ENCODE results near the gene POLR3A. TPM values are rescaled to one million over a fixed set of nuclear protein-coding genes. Genes with fewer than 3 reads are reported as not detected.
A peak's percentile ranks its signal among the peaks of the same experiment; 100 is the strongest.

POLR3A gene
- total RNA-seq, 1 donor, result 17.5 TPM

GRCh38 chr10:77943121-77943901 is 86.0 kb downstream of the POLR3A start:
- H3K4me3 ChIP-seq (ENCODE audit: low read depth, low read length), result no peak overlapping the region
- peak; percentile 62 for DNase-seq (ENCODE audit: low read depth)
- no peak for TF ChIP-seq CTCF (IDR thresholded peaks at IDR 0.05; ENCODE audit: insufficient read depth, low read length)

- no peak overlapping the region for H3K4me3 ChIP-seq (ENCODE audit: low read depth, low read length)
- TF ChIP-seq CTCF (IDR thresholded peaks at IDR 0.05; ENCODE audit: insufficient read depth, low read length), result no peak
- DNase-seq (ENCODE audit: low read depth), result no peak
Measured at GRCh38 chr10:77941790-77942189, 87.5 kb downstream of the POLR3A start.

- DNase-seq (ENCODE audit: low read depth), result peak; percentile 23
- no peak for TF ChIP-seq CTCF (IDR thresholded peaks at IDR 0.05; ENCODE audit: insufficient read depth, low read length)
- H3K4me3 ChIP-seq (ENCODE audit: low read depth, low read length), result no peak overlapping the region
Measured at GRCh38 chr10:77940627-77941026, 88.7 kb downstream of the POLR3A start.

GRCh38 chr10:77940225-77940624 is 89.1 kb downstream of the POLR3A start:
- no peak for DNase-seq (ENCODE audit: low read depth)
- no peak overlapping the region for H3K4me3 ChIP-seq (ENCODE audit: low read depth, low read length)
- TF ChIP-seq CTCF (IDR thresholded peaks at IDR 0.05; ENCODE audit: insufficient read depth, low read length), result no peak

GRCh38 chr10:77939561-77940001 is 89.7 kb downstream of the POLR3A start:
- no peak for TF ChIP-seq CTCF (IDR thresholded peaks at IDR 0.05; ENCODE audit: insufficient read depth, low read length)
- DNase-seq (ENCODE audit: low read depth), result peak; percentile 94
- H3K4me3 ChIP-seq (ENCODE audit: low read depth, low read length), result no peak overlapping the region

- H3K4me3 ChIP-seq (ENCODE audit: low read depth, low read length), result no peak overlapping the region
- no peak for TF ChIP-seq CTCF (IDR thresholded peaks at IDR 0.05; ENCODE audit: insufficient read depth, low read length)
- no peak for DNase-seq (ENCODE audit: low read depth)
Measured at GRCh38 chr10:77936697-77937567, 92.4 kb downstream of the POLR3A start.

All from fibroblast of the aortic adventitia (primary cell).